Epithelial cell of esophagus (primary cell): ENCODE results near the gene MANEA.
"Not testable (repeated sequence)": the region's sequence is repeated elsewhere in the genome, so short reads cannot be mapped to it uniquely, and the experiment has no call there.

Experiments
- DNase-seq: peaks from one replicate; pipeline ENCODE4 v3.0.0; 2010; ENCODE audit warnings: low read depth
- H3K4me3 ChIP-seq: 2 replicates; pipeline ENCODE4 v1.5.1; 2011; ENCODE audit warnings: mild to moderate bottlenecking, low read length, control low read depth
- TF ChIP-seq, protein P1 (sequence below): IDR thresholded peaks from 2 replicates; pipeline ENCODE4 v1.5.1; 2011; ENCODE audit warnings: low read depth, mild to moderate bottlenecking, low read length, control low read depth, inconsistent platforms; ENCODE audit not compliant: insufficient read depth; ENCODE audit errors: missing control alignments

MANEA gene

DNA sequence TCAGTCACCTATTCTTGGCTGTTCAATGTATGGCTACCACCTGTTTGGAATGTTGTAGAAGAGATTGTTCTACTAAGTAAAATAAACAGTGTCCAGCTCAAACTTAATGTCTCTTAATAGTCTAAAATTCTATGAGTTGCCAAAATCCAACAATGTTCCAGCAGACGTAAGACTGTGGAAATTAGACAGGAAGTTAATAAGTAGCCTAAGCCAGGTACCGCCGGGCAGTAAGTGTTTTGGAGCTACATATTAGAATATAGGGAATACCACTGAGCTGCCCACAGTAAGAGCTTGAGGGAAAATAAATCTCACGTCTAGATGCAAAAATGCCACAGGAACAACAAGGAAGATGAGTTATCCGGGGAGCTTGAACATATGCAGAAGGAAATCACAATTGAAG, 7.8 kb upstream of the MANEA start:
- no peak for DNase-seq
- H3K4me3 ChIP-seq, result no peak overlapping the region
- TF ChIP-seq, protein P1, sequence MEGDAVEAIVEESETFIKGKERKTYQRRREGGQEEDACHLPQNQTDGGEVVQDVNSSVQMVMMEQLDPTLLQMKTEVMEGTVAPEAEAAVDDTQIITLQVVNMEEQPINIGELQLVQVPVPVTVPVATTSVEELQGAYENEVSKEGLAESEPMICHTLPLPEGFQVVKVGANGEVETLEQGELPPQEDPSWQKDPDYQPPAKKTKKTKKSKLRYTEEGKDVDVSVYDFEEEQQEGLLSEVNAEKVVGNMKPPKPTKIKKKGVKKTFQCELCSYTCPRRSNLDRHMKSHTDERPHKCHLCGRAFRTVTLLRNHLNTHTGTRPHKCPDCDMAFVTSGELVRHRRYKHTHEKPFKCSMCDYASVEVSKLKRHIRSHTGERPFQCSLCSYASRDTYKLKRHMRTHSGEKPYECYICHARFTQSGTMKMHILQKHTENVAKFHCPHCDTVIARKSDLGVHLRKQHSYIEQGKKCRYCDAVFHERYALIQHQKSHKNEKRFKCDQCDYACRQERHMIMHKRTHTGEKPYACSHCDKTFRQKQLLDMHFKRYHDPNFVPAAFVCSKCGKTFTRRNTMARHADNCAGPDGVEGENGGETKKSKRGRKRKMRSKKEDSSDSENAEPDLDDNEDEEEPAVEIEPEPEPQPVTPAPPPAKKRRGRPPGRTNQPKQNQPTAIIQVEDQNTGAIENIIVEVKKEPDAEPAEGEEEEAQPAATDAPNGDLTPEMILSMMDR, result no peak

DNA sequence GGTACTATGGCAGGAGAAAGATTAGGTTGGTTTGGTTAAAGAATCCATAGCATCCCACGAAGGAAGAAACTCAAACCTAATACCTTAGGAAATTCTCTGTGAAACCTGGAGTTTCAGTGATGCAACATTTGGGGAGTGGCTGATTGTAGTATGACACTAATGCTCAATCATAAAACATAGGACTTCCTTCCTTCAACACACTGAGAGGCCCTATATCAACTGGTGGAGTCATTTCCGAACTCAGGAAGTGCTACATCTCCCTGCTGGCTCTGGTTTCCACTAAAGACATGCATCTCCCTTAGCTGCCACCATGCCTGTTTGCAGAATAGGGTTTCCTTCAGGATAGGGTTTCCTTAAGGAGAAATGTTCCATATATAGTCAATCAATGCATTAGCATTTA, 5.2 kb upstream of the MANEA start:
- H3K4me3 ChIP-seq, result no peak overlapping the region
- peak; percentile 62 for DNase-seq
- TF ChIP-seq, protein P1, result no peak

DNA sequence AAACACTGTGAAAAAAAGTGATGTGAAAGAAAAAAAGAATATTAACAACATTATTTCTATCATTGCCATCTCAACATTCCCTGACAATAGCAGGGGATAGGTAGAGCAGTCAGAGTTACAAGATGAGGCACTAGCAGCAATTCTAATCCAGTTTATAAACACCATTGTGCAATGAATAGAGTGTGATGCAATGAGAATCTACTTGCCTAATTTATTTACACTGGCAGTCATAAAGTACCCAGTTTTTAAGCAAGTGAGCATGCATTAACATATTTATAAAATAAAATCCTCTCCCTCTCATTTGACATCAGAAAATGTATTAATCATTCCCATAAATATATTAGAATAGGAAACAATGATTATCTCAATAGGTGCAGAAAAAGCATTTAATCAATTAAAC, 2.5 kb upstream of the MANEA start:
- DNase-seq, result peak; percentile 80
- TF ChIP-seq, protein P1, result no peak
- no peak overlapping the region for H3K4me3 ChIP-seq

DNA sequence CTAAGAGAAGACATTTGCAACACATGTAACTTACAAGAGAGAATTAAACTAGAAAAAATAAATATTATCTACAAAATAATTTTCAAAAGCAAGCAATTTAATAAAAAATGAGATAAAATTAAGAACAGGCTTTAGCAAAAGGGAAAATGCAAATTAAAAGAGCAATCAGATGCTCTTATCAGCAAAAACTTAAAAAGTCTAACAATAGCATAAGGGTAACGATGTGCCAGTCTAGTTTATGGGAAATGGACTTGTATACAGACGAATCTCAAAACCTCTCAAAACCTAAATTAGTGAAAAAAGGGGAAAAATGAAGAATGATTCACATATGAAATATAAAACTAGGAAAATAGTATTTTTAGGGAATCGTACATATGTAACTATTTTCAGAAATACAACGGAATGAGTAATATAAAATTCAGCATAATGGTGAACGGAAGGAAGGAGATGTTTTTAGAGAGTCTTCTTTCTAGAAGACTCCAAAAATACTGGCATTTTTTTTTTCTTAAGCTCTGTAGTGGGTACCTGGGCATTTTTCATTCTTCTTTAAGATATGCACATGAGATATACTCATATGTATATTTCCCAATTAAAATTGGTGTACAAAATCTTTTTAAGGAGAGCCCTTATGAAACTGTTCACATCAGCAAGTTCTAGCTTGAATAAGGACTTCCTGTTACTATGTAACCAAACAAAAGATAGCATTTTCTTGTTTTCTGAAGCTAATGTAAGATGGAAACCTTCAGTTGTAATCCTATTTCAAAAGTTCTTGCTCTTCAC, 927 bp upstream of the MANEA start:
- TF ChIP-seq, protein P1, result no peak
- DNase-seq, result peak; percentile 39
- peak overlapping the region; percentile 81 for H3K4me3 ChIP-seq

DNA sequence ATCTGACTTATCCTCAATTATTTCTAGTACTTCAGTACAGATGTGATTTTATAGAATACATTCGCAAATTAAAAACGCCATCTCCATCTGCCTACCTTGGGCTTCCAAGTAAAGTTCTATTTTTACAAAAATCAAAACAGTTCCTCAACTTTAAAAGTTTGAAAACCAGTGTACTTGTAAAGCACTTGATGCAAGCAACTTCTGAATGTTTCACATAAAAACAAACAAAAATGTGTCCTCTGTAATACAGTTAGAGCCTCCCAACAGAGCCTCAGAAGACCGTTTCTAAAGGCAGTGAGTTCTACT, 384 bp upstream of the MANEA start:
- TF ChIP-seq, protein P1, result no peak
- no peak for DNase-seq
- H3K4me3 ChIP-seq, result peak overlapping the region; percentile 81

DNA sequence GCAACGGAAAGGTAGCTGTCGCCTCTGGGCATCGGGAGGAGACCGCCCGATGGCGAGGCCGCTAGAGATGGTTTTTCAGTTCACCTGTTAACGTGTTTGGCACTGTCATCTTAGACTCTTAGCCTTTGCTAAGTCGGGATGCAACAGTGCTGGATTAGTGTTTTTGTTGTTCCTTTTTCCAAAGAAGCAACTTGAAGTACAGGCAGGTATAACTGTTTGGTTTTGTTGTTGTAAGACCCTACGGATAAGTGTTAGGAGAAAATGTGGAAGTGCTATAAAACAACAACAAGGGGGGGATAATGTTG, 723 bp downstream of the MANEA start:
- TF ChIP-seq, protein P1, result no peak
- H3K4me3 ChIP-seq, result peak overlapping the region; percentile 81
- DNase-seq, result peak; percentile 18

DNA sequence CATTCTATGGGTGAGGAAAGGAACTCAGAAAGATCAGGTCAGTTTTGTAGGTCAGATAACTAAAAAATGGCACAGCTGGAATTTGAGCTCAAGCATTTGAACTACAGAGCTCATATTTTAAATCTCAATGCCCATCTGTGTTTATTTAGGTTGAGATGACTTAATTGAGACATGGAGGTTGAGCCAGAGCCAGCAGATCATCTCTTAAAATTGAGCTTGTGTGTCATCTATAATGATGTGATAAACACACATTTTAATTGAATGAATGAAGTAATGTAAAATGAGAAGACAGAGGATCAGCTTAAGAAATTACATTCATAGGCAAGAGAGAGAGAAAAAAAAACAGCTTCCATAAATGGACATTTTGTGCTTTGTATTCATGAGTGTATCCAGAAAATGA, 3.7 kb downstream of the MANEA start:
- TF ChIP-seq, protein P1, result no peak
- no peak for DNase-seq
- no peak overlapping the region for H3K4me3 ChIP-seq

DNA sequence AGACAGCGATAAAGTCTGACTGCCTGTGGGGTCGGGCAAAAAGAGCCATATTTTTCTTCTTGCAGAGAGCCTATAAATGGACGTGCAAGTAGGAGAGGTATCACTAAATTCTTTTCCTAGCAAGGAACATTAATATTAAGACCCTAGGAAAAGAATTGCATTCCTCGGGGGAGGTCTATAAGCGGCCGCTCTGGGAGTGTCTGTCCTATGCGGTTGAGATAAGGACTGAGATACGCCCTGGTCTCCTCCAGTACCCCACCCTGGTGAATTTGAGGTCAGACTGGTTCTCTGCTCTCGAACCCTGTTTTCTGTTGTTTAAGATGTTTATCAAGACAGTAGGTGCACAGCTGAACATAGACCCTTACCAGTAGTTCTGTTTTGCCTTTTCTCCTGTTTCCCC, 6.9 kb downstream of the MANEA start:
- H3K4me3 ChIP-seq, DNase-seq: not testable (repeated sequence)
